HepG2 (cell line): ENCODE measurements around the gene VWA7. TPM values are rescaled to one million over a fixed set of nuclear protein-coding genes. Genes with fewer than 3 reads are reported as not detected.

Source experiments
- AGO1 ChIP-seq: fragments of 200-400 bp; formaldehyde crosslinking; IDR thresholded peaks from 2 replicates; pipeline ENCODE4 v1.6.1; 2017; ENCODE audit warnings: mild to moderate bottlenecking, low read depth, low read length, moderate library complexity; ENCODE audit not compliant: poor library complexity, severe bottlenecking
- BRD4 ChIP-seq: sonication (generic); formaldehyde crosslinking; IDR thresholded peaks from 2 replicates; pipeline ENCODE4 v1.4.0; 2020; ENCODE audit warnings: missing genetic modification reagents
- EHMT2 ChIP-seq: fragments of 200-600 bp; sonication (generic); IDR thresholded peaks from 2 replicates; pipeline ENCODE4 v1.7.0; 2017; ENCODE audit warnings: antibody characterized with exemption, low read depth, low read length, borderline replicate concordance
- FOXK1 ChIP-seq: sonication (generic); formaldehyde crosslinking; IDR thresholded peaks from 2 replicates; pipeline ENCODE4 v1.4.0; 2020; ENCODE audit warnings: low read depth, missing genetic modification reagents, borderline replicate concordance
- HHEX ChIP-seq: IDR thresholded peaks from 2 replicates; pipeline ENCODE4 v1.6.1; 2016; ENCODE audit warnings: control low read depth
- MZF1 ChIP-seq: sonication (generic); formaldehyde crosslinking; IDR thresholded peaks from 2 replicates; pipeline ENCODE4 v1.8.1; 2023; ENCODE audit warnings: mild to moderate bottlenecking, missing genetic modification reagents, borderline replicate concordance
- PRDM4 ChIP-seq: sonication (generic); formaldehyde crosslinking; IDR thresholded peaks from 2 replicates; pipeline ENCODE4 v1.9.0; 2021; ENCODE audit warnings: missing genetic modification reagents, borderline replicate concordance
- RXRA ChIP-seq: sonication (generic); formaldehyde crosslinking; IDR thresholded peaks from 2 replicates; pipeline ENCODE4 v1.5.1; 2020; ENCODE audit warnings: missing genetic modification reagents
- TEAD2 ChIP-seq: sonication (generic); formaldehyde crosslinking; IDR thresholded peaks from 2 replicates; pipeline ENCODE4 v1.9.0; 2021; ENCODE audit warnings: missing genetic modification reagents
- ZNF30 ChIP-seq: sonication (generic); formaldehyde crosslinking; IDR thresholded peaks from 2 replicates; pipeline ENCODE4 v1.5.0; 2020; ENCODE audit warnings: mild to moderate bottlenecking, missing genetic modification reagents
- ZNF34 ChIP-seq: sonication (generic); formaldehyde crosslinking; IDR thresholded peaks from 2 replicates; pipeline ENCODE4 v1.4.0; 2020; ENCODE audit warnings: mild to moderate bottlenecking, missing genetic modification reagents, borderline replicate concordance
- ZNF768 ChIP-seq: sonication (generic); formaldehyde crosslinking; IDR thresholded peaks from 2 replicates; pipeline ENCODE4 v1.4.0; 2020; ENCODE audit warnings: missing genetic modification reagents
- ZNF777 ChIP-seq: sonication (generic); formaldehyde crosslinking; IDR thresholded peaks from 2 replicates; pipeline ENCODE4 v1.4.0; 2020; ENCODE audit warnings: missing genetic modification reagents
- polyA plus RNA-seq, 8 experiments: library from polyadenylated mRNA; depleted of rRNA in 3 of 8; stranded (reverse) in 7 of 8; unstranded in 1 of 8; fragments of >200 nt; fragmentation: Illumina TruSeq in 4 of 8; extraction: Trizol in 4 of 8; gene quantifications; 2 replicates each; pipeline versions ENCODE4 v1.2.1 to v1.2.3, GENCODE V29; 2011 to 2016; ENCODE audit warnings: low read depth in 4 of 8, missing spikeins in 1 of 8, mixed read lengths in 1 of 8; ENCODE audit not compliant: insufficient read depth in 1 of 8
- total RNA-seq, 5 experiments: library from RNA; depleted of rRNA; stranded (reverse); fragments of >200 nt; fragmentation: Illumina TruSeq; extraction: Trizol; gene quantifications; 2 replicates each; pipeline ENCODE4 v1.2.3, GENCODE V29; 2016; ENCODE audit warnings: low read depth in 1 of 5
- TF ChIP-seq, protein P1 (sequence below): sonication (generic); formaldehyde crosslinking; conservative IDR thresholded peaks from 2 replicates; pipeline ENCODE4 v1.4.0; 2020; ENCODE audit warnings: mild to moderate bottlenecking, missing genetic modification reagents, moderate library complexity
- TF ChIP-seq, protein P2 (sequence below), 2 experiments: sonication (generic) in 1 of 2; formaldehyde crosslinking in 1 of 2; IDR thresholded peaks; 2 replicates each; pipeline versions ENCODE4 v1.6.1 to v1.9.0; 2014 to 2022; ENCODE audit warnings: antibody characterized with exemption in 1 of 2, borderline replicate concordance in 1 of 2, inconsistent platforms in 1 of 2, low read depth in 1 of 2, missing genetic modification reagents in 1 of 2

VWA7 gene
- total and polyA plus RNA-seq, 2 of the 13 experiments (the other 11 are each of a cell fraction or from before 2014, with no cell fraction given): 0.86 to 3.3 TPM

GRCh38 chr6:31806470-31807272 is 29.5 kb upstream of the VWA7 start, which contains the start of gene LSM2 (continued):
- TF ChIP-seq ZNF768 (CRISPR knock-in tag) (peak; percentile 81), PRDM4 (no peak), ZNF30 (CRISPR knock-in tag) (no peak; the same call in 1 of the 2 replicates), ZNF34 (CRISPR knock-in tag) (0 out of 2 replicates have a peak, but pooled peaks have one; percentile 74), TEAD2 (CRISPR knock-in tag) (no peak), MZF1 (CRISPR knock-in tag) (peak; percentile 69; the same call in 1 of the 2 replicates), FOXK1 (CRISPR knock-in tag) (peak; percentile 80; the same call in 1 of the 2 replicates), RXRA (CRISPR knock-in tag) (peak; percentile 85; the same call in 1 of the 2 replicates), ZNF777 (CRISPR knock-in tag) (peak; percentile 66; the same call in 1 of the 2 replicates), AGO1 (peak; percentile 70), HHEX (no peak), EHMT2 (no peak), BRD4 (CRISPR knock-in tag) (peak; percentile 89; the same call in 1 of the 2 replicates)
- TF ChIP-seq, protein P1, sequence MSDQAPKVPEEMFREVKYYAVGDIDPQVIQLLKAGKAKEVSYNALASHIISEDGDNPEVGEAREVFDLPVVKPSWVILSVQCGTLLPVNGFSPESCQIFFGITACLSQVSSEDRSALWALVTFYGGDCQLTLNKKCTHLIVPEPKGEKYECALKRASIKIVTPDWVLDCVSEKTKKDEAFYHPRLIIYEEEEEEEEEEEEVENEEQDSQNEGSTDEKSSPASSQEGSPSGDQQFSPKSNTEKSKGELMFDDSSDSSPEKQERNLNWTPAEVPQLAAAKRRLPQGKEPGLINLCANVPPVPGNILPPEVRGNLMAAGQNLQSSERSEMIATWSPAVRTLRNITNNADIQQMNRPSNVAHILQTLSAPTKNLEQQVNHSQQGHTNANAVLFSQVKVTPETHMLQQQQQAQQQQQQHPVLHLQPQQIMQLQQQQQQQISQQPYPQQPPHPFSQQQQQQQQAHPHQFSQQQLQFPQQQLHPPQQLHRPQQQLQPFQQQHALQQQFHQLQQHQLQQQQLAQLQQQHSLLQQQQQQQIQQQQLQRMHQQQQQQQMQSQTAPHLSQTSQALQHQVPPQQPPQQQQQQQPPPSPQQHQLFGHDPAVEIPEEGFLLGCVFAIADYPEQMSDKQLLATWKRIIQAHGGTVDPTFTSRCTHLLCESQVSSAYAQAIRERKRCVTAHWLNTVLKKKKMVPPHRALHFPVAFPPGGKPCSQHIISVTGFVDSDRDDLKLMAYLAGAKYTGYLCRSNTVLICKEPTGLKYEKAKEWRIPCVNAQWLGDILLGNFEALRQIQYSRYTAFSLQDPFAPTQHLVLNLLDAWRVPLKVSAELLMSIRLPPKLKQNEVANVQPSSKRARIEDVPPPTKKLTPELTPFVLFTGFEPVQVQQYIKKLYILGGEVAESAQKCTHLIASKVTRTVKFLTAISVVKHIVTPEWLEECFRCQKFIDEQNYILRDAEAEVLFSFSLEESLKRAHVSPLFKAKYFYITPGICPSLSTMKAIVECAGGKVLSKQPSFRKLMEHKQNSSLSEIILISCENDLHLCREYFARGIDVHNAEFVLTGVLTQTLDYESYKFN (CRISPR knock-in tag): peak; percentile 87
- TF ChIP-seq, protein P2, sequence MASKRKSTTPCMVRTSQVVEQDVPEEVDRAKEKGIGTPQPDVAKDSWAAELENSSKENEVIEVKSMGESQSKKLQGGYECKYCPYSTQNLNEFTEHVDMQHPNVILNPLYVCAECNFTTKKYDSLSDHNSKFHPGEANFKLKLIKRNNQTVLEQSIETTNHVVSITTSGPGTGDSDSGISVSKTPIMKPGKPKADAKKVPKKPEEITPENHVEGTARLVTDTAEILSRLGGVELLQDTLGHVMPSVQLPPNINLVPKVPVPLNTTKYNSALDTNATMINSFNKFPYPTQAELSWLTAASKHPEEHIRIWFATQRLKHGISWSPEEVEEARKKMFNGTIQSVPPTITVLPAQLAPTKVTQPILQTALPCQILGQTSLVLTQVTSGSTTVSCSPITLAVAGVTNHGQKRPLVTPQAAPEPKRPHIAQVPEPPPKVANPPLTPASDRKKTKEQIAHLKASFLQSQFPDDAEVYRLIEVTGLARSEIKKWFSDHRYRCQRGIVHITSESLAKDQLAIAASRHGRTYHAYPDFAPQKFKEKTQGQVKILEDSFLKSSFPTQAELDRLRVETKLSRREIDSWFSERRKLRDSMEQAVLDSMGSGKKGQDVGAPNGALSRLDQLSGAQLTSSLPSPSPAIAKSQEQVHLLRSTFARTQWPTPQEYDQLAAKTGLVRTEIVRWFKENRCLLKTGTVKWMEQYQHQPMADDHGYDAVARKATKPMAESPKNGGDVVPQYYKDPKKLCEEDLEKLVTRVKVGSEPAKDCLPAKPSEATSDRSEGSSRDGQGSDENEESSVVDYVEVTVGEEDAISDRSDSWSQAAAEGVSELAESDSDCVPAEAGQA (IDR thresholded peaks at IDR 0.05; ENCODE audit: low read depth): peak; percentile 83
- TF ChIP-seq, protein P2 (CRISPR knock-in tag; IDR thresholded peaks at IDR 0.05; ENCODE audit: borderline replicate concordance): peak; percentile 64; the same call in 1 of the 2 replicates
